Fibroblast of villous mesenchyme (primary cell): ENCODE results near the gene ADAMTS5. TPM values are rescaled to one million over a fixed set of nuclear protein-coding genes. Genes with fewer than 3 reads are reported as not detected.

ENCODE experiments used
- DNase-seq: peaks from one replicate; pipeline ENCODE4 v3.0.0-alpha.2; 2010; ENCODE audit warnings: low read depth
- H3K4me3 ChIP-seq: 2 replicates; pipeline ENCODE4 v1.5.1; 2011; ENCODE audit warnings: low read depth, mild to moderate bottlenecking, low read length
- CTCF ChIP-seq: IDR thresholded peaks from 2 replicates; pipeline ENCODE4 v1.5.1; 2012; ENCODE audit warnings: low read depth, mild to moderate bottlenecking, low read length; ENCODE audit not compliant: insufficient read depth
- total RNA-seq: library from RNA; depleted of rRNA; stranded (reverse); fragments of >200 nt; gene quantifications from 2 replicates; pipeline ENCODE4 v1.2.3, GENCODE V29; 2012

Gene ADAMTS5
- total RNA-seq, 1 donor = 28.5 TPM

- no peak for DNase-seq
- no peak overlapping the region for H3K4me3 ChIP-seq
- TF ChIP-seq CTCF = no peak
These were observed 5.3 kb upstream of the ADAMTS5 start for GRCh38 chr21:26972192-26972591.

- no peak for DNase-seq
These were observed 3.3 kb upstream of the ADAMTS5 start for GRCh38 chr21:26969971-26970725.

GRCh38 chr21:26966649-26967061 lies 233 bp downstream of the ADAMTS5 start:
- TF ChIP-seq CTCF = no peak
- DNase-seq = no peak
- peak overlapping the region; percentile 77 for H3K4me3 ChIP-seq

More at GRCh38 chr21:26969971-26970725, 3.3 kb upstream of the ADAMTS5 start:
- TF ChIP-seq CTCF = no peak
- H3K4me3 ChIP-seq = no peak overlapping the region

- no peak for TF ChIP-seq CTCF
These were observed 844 bp downstream of the ADAMTS5 start for GRCh38 chr21:26965907-26966581.

GRCh38 chr21:26965040-26965906 lies 1.6 kb downstream of the ADAMTS5 start:
- H3K4me3 ChIP-seq = peak overlapping the region; percentile 77
- TF ChIP-seq CTCF = peak; percentile 47
- DNase-seq = peak; percentile 53

More at GRCh38 chr21:26965907-26966581, 844 bp downstream of the ADAMTS5 start:
- peak; percentile 35 for DNase-seq
- peak overlapping the region; percentile 77 for H3K4me3 ChIP-seq

GRCh38 chr21:26964170-26964778 lies 2.6 kb downstream of the ADAMTS5 start:
- DNase-seq = peak; percentile 77
- peak overlapping the region; percentile 77 for H3K4me3 ChIP-seq
- no peak for TF ChIP-seq CTCF
